ENCODE measurements around the gene SLX4. TPM values are rescaled to one million over a fixed set of nuclear protein-coding genes. Genes with fewer than 3 reads are reported as not detected.

SLX4 gene
- total and polyA plus RNA-seq, 7 donors, result 0.87 to 4.1 (median 2.5) TPM

- intact Hi-C loops (cut with DNase I), result no loop called here
- Histone ChIP-seq H3K27ac (no peak overlapping the region), H3K27me3 (ENCODE audit: insufficient read depth in 3 of 3, low read length in 2 of 3) (no peaks in the 10 kb centered on the region), H3K4me1 (no peaks in the 10 kb centered on the region), H3K4me3 (no peak overlapping the region), H3K9me3 (no peaks in the 10 kb centered on the region), H3K36me3 (ENCODE audit: insufficient read depth in 1 of 2, low read depth in 1 of 2) (peaks cover 6 to 62% of the 10 kb centered on the region in 2 donors)
- DNase-seq (no peak), ATAC-seq (no peak)
- 87 to 93% (median 89%) methylated on average over 10 of the region's 10 CpGs for WGBS, 3 donors
- TF ChIP-seq CTCF (IDR thresholded peaks at IDR 0.05), result no peak
Observed at GRCh38 chr16:3597226-3597625, 14.2 kb downstream of the SLX4 start.

GRCh38 chr16:3596101-3596861 is 15.1 kb downstream of the SLX4 start:
- intact Hi-C loops (cut with DNase I), result no loop called here
- Histone ChIP-seq H3K4me3 (no peak overlapping the region), H3K9me3 (no peaks in the 10 kb centered on the region), H3K4me1 (no peaks in the 10 kb centered on the region), H3K27me3 (ENCODE audit: insufficient read depth in 3 of 3, low read length in 2 of 3) (no peaks in the 10 kb centered on the region), H3K27ac (no peak overlapping the region), H3K36me3 (ENCODE audit: insufficient read depth in 1 of 2, low read depth in 1 of 2) (peaks cover 6 to 62% of the 10 kb centered on the region in 2 donors)
- ATAC-seq (peak in 1 of 4 donors; percentile 38), DNase-seq (no peak)
- TF ChIP-seq CTCF (IDR thresholded peaks at IDR 0.05), result no peak
- 93 to 96% (median 94%) methylated on average over 26 to 27 of the region's 27 CpGs for WGBS, 3 donors

GRCh38 chr16:3595521-3596021 is 15.8 kb downstream of the SLX4 start:
- H3K27ac ChIP-seq, result no peak overlapping the region
- no peak for TF ChIP-seq CTCF (IDR thresholded peaks at IDR 0.05)
- H3K4me3 ChIP-seq, result no peak overlapping the region
- H3K4me1 ChIP-seq, result no peaks in the 10 kb centered on the region
- ATAC-seq (no peak), DNase-seq (no peak)
- H3K36me3 ChIP-seq (ENCODE audit: insufficient read depth in 1 of 2, low read depth in 1 of 2), result peaks cover 8 to 62% of the 10 kb centered on the region in 2 donors
- intact Hi-C loops (cut with DNase I), result no loop called here
- H3K9me3 ChIP-seq, result no peaks in the 10 kb centered on the region
- no peaks in the 10 kb centered on the region for H3K27me3 ChIP-seq (ENCODE audit: insufficient read depth in 3 of 3, low read length in 2 of 3)
- 95 to 97% (median 96%) methylated on average over 16 to 19 of the region's 19 CpGs for WGBS, 3 donors

GRCh38 chr16:3595110-3595486 is 16.3 kb downstream of the SLX4 start:
- H3K4me3 ChIP-seq, result no peak overlapping the region
- H3K4me1 ChIP-seq, result no peaks in the 10 kb centered on the region
- no peaks in the 10 kb centered on the region for H3K9me3 ChIP-seq
- intact Hi-C loops (cut with DNase I), result no loop called here
- H3K36me3 ChIP-seq (ENCODE audit: insufficient read depth in 1 of 2, low read depth in 1 of 2), result peaks cover 9 to 64% of the 10 kb centered on the region in 2 donors
- H3K27ac ChIP-seq, result no peak overlapping the region
- H3K27me3 ChIP-seq (ENCODE audit: insufficient read depth in 3 of 3, low read length in 2 of 3), result no peaks in the 10 kb centered on the region
- DNase-seq, result no peak
- TF ChIP-seq CTCF (IDR thresholded peaks at IDR 0.05), result no peak
- 89 to 96% (median 95%) methylated on average over 11 of the region's 11 CpGs for WGBS, 3 donors
- ATAC-seq, result no peak
